ENCODE measurements around the gene LGR6. TPM values are rescaled to one million over a fixed set of nuclear protein-coding genes. Genes with fewer than 3 reads are reported as not detected.

Gene LGR6
- total and polyA plus RNA-seq, 2 of the 8 experiments (the other 6 are each of a cell fraction or from before 2014, with no cell fraction given): 0.50 to 1.0 TPM

- no peak overlapping the region for H3K4me3 ChIP-seq (ENCODE audit: extremely low read depth in 1 of 4, insufficient read depth in 2 of 4, low read depth in 3 of 4, low read length in 4 of 4)
- H3K9me3 ChIP-seq (ENCODE audit: insufficient read depth in 2 of 2, low read depth in 1 of 2, low read length in 1 of 2): no peaks in the 10 kb centered on the region
- H2AK5ac ChIP-seq (ENCODE audit: low read depth, low read length): no peak overlapping the region
- H3K36me3 ChIP-seq (ENCODE audit: control insufficient read depth in 2 of 4, insufficient read depth in 4 of 4, low read length in 3 of 4): no peaks in the 10 kb centered on the region
- peak overlapping the region in 1 of 2 experiments; percentile 40; a peak in 3 of 4 replicates for H3K4me2 ChIP-seq (ENCODE audit: insufficient read depth in 1 of 2, low read depth in 2 of 2, low read length in 2 of 2)
- H2BK120ac ChIP-seq (replicated peaks; ENCODE audit: low read depth, low read length): no peak overlapping the region
- H4K91ac ChIP-seq (replicated peaks; ENCODE audit: insufficient read length, low read length): no peak overlapping the region
- H3K27ac ChIP-seq (ENCODE audit: low read depth, low read length): no peak overlapping the region
- no peak for FAIRE-seq
- H3K14ac ChIP-seq (ENCODE audit: insufficient read length): no peak overlapping the region
- H3K4ac ChIP-seq (replicated peaks; ENCODE audit: insufficient read length, low read depth, low read length): no peak overlapping the region
- no peak overlapping the region; the same call in 1 of the 2 replicates for H2AFZ ChIP-seq (ENCODE audit: low read length)
- no peak overlapping the region for H3K9ac ChIP-seq (replicated peaks in 1 of 4; ENCODE audit: extremely low read depth in 1 of 4, low read depth in 3 of 4, low read length in 3 of 4)
- peak overlapping the region; percentile 11; the same call in 1 of the 2 replicates for H2BK12ac ChIP-seq (ENCODE audit: low read depth, low read length)
- no peak for DNase-seq (ENCODE audit: low read depth in 1 of 2, low spot score in 2 of 2)
- 0 out of 2 replicates have a peak overlapping the region, but pooled peaks have one; percentile 24 for H2BK20ac ChIP-seq (ENCODE audit: low read length)
- CTCF ChIA-PET (ENCODE audit: partially characterized antibody): interaction anchor here (0.7 to 4.8 kb wide), 9 partner anchors 9 to 92 kb away, joined by 3 to 27 read pairs (median 7); partner anchors contain the start of gene LGR6
- H3K79me2 ChIP-seq (ENCODE audit: control insufficient read depth in 1 of 2, insufficient read depth in 2 of 2, low read length in 2 of 2): no peaks in the 10 kb centered on the region
- no peaks in the 10 kb centered on the region for H3K23me2 ChIP-seq (ENCODE audit: low read depth, low read length)
- no peak overlapping the region for H4K5ac ChIP-seq (ENCODE audit: insufficient read length, low read depth, low read length)
- H4K20me1 ChIP-seq (replicated peaks in 1 of 2; ENCODE audit: control insufficient read depth in 1 of 2, insufficient read depth in 2 of 2, low read length in 2 of 2): no peaks in the 10 kb centered on the region
- H2BK5ac ChIP-seq (ENCODE audit: low read depth, low read length): peak overlapping the region; percentile 66; the same call in 1 of the 2 replicates
- H3K79me1 ChIP-seq (ENCODE audit: low read depth, low read length): no peaks in the 10 kb centered on the region
- no peak overlapping the region for H3K56ac ChIP-seq (replicated peaks; ENCODE audit: insufficient read length, low read depth, low read length)
- H3K4me1 ChIP-seq (replicated peaks in 1 of 4; ENCODE audit: control insufficient read depth in 3 of 4, insufficient read depth in 4 of 4, low read length in 3 of 4): peaks cover 1 to 11% (median 5%) of the 10 kb centered on the region in 4 experiments; a peak in 4 of 7 replicates
- no peak overlapping the region for H2BK15ac ChIP-seq (ENCODE audit: low read length)
- no peak overlapping the region for H4K8ac ChIP-seq (ENCODE audit: extremely low read depth, insufficient read depth, low read length)
- WGBS, 2 experiments (ENCODE audit: extremely low coverage in 1 of 2, insufficient coverage in 1 of 2, insufficient read length in 1 of 2, insufficient replicate concordance in 2 of 2, low coverage in 1 of 2, low lambda C conversion rate in 2 of 2, missing lambda C conversion rate in 1 of 2): 49% methylated on average over 7 of the region's 7 CpGs; no CpG with 5 or more reads in 1 of the 2 experiments
- no peak overlapping the region for H3K18ac ChIP-seq (ENCODE audit: extremely low read depth, low read length)
- no peaks in the 10 kb centered on the region for H3K27me3 ChIP-seq (replicated peaks in 1 of 4; ENCODE audit: control insufficient read depth in 3 of 4, extremely low read depth in 1 of 4, insufficient read depth in 3 of 4, low read length in 3 of 4)
- TF ChIP-seq RAD21 (IDR thresholded peaks at IDR 0.05 in 1 of 2, conservative IDR thresholded peaks at IDR 0.05 in 1 of 2; ENCODE audit: low read depth in 2 of 2, low read length in 2 of 2) (no peak), YY1 (IDR thresholded peaks at IDR 0.05; ENCODE audit: low read depth, low read length) (no peak), MAX (IDR thresholded peaks at IDR 0.05) (peak; percentile 84), E2F6 (IDR thresholded peaks at IDR 0.05) (peak; percentile 64)
- no peak overlapping the region for H3K23ac ChIP-seq (ENCODE audit: insufficient read length)
- POLR2A ChIA-PET (ENCODE audit: partially characterized antibody): no interaction called here
Observed at GRCh38 chr1:202280595-202280994, 87.0 kb downstream of the LGR6 start.
